HepG2 (cell line): ENCODE measurements around the gene EPHB3. TPM values are rescaled to one million over a fixed set of nuclear protein-coding genes. Genes with fewer than 3 reads are reported as not detected.

ENCODE experiments used
- NFRKB ChIP-seq: fragments of 450-650 bp; IDR thresholded peaks from 2 replicates; pipeline ENCODE4 v1.6.1; 2017
- NR2F2 ChIP-seq: IDR thresholded peaks from 2 replicates; pipeline ENCODE4 v1.6.1; 2012; ENCODE audit warnings: low read depth, inconsistent platforms, borderline replicate concordance
- ZFX ChIP-seq: sonication (generic); formaldehyde crosslinking; IDR thresholded peaks from 2 replicates; pipeline ENCODE4 v1.4.0; 2020; ENCODE audit warnings: mild to moderate bottlenecking, low read depth, missing genetic modification reagents, moderate library complexity
- ZNF407 ChIP-seq: sonication (generic); formaldehyde crosslinking; IDR thresholded peaks from one replicate; pipeline ENCODE4 v1.5.1; 2020; ENCODE audit warnings: mild to moderate bottlenecking, missing genetic modification reagents; ENCODE audit errors: not compliant biosample characterization
- ZNF747 ChIP-seq: sonication (generic); formaldehyde crosslinking; IDR thresholded peaks from 2 replicates; pipeline ENCODE4 v1.8.1; 2023; ENCODE audit warnings: missing genetic modification reagents, mild to moderate bottlenecking, borderline replicate concordance
- polyA plus RNA-seq, 8 experiments: library from polyadenylated mRNA; depleted of rRNA in 3 of 8; stranded (reverse) in 7 of 8; unstranded in 1 of 8; fragments of >200 nt; fragmentation: Illumina TruSeq in 4 of 8; extraction: Trizol in 4 of 8; gene quantifications; 2 replicates each; pipeline versions ENCODE4 v1.2.1 to v1.2.3, GENCODE V29; 2011 to 2016; ENCODE audit warnings: low read depth in 4 of 8, missing spikeins in 1 of 8, mixed read lengths in 1 of 8; ENCODE audit not compliant: insufficient read depth in 1 of 8
- total RNA-seq, 5 experiments: library from RNA; depleted of rRNA; stranded (reverse); fragments of >200 nt; fragmentation: Illumina TruSeq; extraction: Trizol; gene quantifications; 2 replicates each; pipeline ENCODE4 v1.2.3, GENCODE V29; 2016; ENCODE audit warnings: low read depth in 1 of 5

Gene EPHB3
- total and polyA plus RNA-seq, 2 of the 13 experiments (the other 11 are each of a cell fraction or from before 2014, with no cell fraction given): 0.01 TPM; not detected in 1

- TF ChIP-seq ZNF407 (CRISPR knock-in tag) (no peak), NFRKB (no peak), ZNF747 (no peak), ZFX (no peak), NR2F2 (no peak)
Measured at GRCh38 chr3:184514171-184514490, 47.5 kb upstream of the EPHB3 start (continued).
